GM21360 (cell line): Measurements from ENCODE around the gene CYP11A1.

Experiments
- ATAC-seq: cut with Tn5 transposase; IDR thresholded peaks from one replicate; pipeline ENCODE4 v1.9.1; 2021; ENCODE audit warnings: mild to moderate bottlenecking, moderate library complexity; ENCODE audit not compliant: unreplicated experiment

The CYP11A1 gene

GRCh38 chr15:74328331-74329056, 39.0 kb downstream of the CYP11A1 start:
- ATAC-seq = no peak

DNA sequence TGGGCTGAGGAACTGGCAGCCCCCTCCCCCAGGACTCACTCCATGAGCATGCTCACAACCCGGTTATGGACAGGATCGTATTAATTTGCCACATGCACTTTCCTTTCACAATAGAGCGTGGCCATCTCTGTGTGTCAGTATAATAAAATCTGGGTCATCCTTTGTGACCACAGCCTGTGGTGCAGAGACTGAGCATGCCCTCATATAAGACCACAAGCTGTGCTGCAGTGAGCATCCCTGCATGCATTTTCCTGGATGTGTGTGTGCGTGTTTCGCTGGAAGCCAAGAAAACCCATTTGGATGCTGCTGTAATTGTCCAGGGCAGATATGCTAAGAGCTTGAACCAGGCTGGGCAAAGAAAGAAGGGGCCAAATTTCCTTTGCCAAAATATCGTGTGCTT, 39.7 kb downstream of the CYP11A1 start:
- ATAC-seq = no peak

DNA sequence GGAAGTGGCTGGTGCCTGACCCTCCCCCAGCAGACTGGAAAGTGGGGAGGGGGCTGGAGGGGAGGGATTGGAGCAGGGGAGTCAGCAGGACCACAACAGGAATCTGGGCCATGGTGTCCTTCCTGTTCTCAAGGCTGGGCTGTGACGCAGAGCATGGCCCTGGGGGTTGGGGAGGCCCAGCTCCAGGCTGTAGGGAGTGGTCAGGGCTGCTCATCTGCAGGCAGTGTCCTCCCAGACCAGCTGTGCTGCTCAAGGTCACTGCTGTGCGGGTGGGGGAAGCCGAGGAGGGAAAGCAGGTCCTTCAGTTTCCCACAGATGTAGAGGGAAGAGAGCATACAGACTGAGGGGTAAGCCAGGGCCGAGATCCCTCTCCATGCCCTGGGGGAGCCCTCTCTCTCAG, 40.7 kb downstream of the CYP11A1 start:
- no peak for ATAC-seq

GRCh38 chr15:74324714-74325113, 42.7 kb downstream of the CYP11A1 start:
- no peak for ATAC-seq

GRCh38 chr15:74322558-74323180, 44.8 kb downstream of the CYP11A1 start:
- ATAC-seq = no peak

DNA sequence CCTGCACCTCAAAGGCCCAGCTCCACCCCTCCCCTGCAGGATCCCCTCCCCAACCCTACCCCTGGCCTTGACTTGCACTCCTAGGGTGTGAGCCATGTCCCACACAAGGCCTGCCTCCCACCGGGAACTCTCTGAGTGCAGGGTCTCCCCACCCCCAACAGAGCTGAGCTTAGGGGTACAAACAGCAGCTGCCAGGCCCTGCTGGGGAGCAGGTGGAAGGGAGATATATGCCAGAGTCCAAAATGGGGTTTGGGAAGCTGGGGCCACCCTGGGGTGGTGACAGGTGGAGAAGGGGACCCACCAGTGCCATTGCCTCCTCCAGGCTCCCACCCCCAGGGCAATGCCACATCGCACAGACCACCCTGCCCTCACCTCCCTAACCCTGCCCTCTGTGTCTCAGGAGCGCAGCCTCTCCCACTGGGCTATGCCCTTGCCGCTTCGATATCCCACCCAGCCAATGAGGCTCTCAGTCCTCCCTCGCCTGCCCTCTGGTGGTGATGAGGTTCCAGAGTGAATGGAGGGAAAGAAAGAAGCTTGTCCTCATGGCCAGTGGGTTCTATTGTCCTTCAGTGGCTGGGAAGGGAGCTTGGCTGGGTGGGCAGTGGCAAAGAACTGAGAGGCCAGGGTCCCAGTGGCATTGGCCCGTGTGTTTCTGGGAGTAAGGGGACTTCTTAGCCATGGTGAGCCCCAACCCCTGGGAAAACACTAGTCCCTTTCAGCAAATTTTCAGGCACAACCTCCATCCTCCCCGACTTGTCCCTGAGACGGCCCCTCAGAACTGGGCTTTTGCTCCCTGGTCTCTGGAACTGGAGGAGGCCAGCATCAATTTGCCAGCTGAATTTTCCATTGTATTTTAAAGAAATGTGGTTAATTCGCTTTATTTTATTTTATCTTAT, 46.8 kb downstream of the CYP11A1 start:
- ATAC-seq = no peak

- no peak for ATAC-seq
These were observed 47.7 kb downstream of the CYP11A1 start for GRCh38 chr15:74319596-74320351.

- ATAC-seq = no peak
These were observed 48.3 kb downstream of the CYP11A1 start for GRCh38 chr15:74319138-74319460.

DNA sequence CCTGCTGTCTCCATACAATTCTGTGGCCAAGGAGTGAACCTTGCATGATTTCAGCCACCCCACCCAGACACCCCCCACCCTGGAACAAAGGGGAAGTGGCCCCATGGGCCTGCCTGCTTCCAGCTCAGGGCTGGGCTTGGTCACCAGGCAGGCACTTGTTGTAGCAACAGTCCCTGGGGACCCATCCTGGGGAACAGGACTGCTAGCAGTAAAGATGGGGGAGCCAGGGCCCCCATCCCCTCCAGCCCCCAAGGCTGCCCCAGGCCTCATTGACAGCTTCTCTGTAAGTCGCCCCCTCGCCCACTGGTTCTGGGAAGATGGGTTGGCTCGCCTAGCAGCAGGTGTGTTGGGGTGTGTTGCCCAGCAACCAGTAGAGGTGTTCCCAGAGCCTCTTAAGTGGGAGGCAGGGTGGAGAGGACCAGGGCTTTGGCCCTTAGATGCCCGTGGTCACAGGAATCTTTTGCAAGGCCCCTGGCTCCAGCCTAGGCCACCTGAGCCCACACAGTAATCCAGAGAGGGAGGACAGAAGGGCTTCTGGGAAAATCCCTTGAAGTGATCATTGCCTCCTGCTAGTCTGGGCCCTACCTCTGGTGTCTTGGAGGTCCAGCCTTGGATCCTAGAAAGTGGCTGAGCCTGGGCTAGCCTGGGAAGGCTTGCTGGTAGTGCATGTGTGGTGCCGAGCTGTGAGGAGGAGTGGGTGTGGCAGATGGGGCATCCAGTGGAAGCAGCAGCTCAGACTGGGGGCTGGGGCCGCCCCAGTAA, 48.9 kb downstream of the CYP11A1 start:
- ATAC-seq = no peak

- ATAC-seq = no peak
These were observed 49.5 kb downstream of the CYP11A1 start for GRCh38 chr15:74317820-74318375.

GRCh38 chr15:74316141-74316540, 51.3 kb downstream of the CYP11A1 start:
- no peak for ATAC-seq

DNA sequence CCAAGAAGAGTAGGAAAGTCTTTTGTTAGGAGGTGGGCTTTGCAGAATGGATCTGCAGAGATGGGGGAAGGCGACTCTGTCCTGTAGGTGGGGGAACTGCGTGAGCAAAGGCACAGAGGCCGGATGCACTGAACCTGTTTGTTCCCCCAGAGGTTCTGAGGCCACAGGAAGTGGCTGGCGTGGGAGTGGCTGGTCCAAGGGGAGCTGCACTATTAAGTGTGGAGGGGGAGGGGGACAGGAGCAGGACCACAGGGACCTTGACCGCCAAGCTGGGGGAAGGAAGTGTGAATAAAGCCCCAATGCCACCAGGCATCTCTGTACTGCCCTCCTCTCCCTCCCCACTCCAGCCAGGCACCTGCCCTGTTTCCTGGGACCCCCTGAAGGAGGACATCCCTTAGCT, 51.8 kb downstream of the CYP11A1 start:
- no peak for ATAC-seq

DNA sequence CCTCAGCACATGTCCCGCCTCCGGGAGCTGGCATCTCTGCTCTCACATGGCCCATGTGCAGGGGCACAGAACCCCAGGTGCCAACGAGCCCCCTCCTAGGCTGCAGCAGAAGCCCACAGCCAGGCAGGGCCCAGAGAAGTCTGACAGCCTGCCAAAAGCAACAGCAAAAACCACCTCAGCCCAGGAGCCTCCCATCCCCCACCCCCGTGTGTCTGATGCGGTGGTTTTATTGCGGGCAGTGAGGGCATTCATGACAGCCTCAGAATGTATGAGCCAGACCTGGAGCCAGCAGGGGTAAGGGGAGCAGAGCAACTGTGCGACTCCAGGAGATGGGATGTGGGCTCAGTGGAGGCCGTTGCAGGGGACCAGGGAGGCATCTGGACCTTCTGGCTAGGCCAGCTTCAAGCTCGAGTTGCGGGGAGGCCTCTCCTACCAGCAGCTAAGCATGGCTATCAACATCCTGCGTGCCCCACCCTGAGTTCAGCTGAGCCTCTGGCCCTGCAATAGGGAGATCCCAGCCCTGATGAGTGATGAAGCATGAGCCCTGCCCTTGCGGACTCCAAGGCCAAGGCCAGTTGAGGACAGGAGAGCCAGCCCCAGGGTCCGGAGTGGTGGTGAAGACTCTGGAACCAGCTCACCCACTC, 52.5 kb downstream of the CYP11A1 start:
- no peak for ATAC-seq

DNA sequence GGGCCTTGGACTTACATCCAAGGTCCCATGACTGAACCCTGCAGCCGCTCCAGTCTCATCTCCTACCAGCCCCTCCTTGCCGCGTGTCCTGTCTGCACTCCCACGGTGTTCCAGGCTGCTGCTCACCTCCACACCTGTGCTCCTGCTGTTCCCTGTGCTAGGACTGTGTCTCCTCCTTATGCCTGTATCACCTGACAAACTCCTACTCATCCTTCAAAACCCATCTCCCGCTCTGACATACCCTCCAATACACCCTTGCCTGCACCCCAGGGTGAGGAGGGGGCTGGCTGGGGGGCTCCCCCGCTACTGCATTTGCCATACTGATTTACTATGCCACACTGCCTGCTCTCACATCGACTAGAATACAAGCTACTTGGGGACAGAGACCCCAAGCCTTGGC, 53.6 kb downstream of the CYP11A1 start:
- ATAC-seq = no peak

GRCh38 chr15:74312445-74313007, 54.9 kb downstream of the CYP11A1 start:
- no peak for ATAC-seq

GRCh38 chr15:74311734-74312444, 55.6 kb downstream of the CYP11A1 start:
- no peak for ATAC-seq

DNA sequence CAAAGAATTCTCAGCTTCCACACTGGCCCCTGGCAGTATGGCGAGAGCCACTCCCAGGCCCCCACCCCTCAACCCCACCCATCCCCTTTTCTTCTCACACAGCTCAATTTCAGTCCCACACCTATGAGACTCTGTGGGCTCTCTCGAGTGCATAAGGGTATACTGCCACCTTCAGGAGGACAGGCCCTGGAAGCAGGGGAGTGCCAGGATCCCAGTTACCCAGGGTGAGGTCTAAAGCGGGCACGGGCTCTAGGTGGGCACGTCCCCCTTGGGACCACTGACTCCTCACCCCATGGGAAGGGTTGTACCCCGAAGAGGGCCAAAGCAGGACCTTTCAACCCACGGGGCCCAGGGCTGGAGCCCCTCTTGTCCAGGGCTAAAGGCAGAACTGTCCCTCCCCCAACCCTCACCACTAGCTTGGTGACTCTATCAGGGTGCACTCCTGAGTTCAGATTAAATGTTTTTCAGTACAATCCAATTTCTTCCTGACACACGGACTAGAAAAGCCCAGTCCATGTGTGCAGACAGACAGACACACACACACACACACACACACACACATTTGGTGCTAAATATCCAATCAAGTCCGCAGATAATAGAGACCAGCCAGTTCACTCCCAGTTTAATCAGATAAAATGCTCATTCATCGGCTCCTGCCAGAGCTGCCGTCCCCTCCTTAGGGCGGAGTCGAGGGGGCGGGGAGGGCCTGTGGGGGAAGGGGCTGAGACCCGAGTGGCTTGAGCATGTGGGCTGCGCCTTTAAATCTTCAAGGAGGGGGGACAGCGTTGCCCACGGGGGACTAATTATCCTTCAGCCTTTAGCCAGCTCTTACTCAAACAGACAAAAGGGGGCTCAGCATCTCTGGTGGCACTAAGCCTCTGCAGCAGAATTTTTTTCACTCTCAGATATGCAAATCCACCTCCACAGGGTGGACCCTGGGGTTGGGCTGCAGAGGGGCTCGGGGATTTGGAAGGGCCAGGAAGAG, 59.3 kb downstream of the CYP11A1 start:
- no peak for ATAC-seq
